Urinary bladder (tissue), 4 donors: ENCODE measurements around the gene IGFALS. TPM values are rescaled to one million over a fixed set of nuclear protein-coding genes. Genes with fewer than 3 reads are reported as not detected.

Experiments
- DNase-seq: peaks from one replicate; pipeline ENCODE4 v3.0.0-alpha.2; 2015; ENCODE audit errors: extremely low spot score
- H3K27ac ChIP-seq: one replicate; pipeline ENCODE4 v1.5.1; 2013; ENCODE audit warnings: low read depth, mild to moderate bottlenecking, moderate library complexity
- H3K36me3 ChIP-seq: one replicate; pipeline ENCODE4 v1.6.1; 2013; ENCODE audit warnings: mild to moderate bottlenecking, moderate library complexity; ENCODE audit not compliant: insufficient read depth
- H3K4me1 ChIP-seq: one replicate; pipeline ENCODE4 v1.6.1; 2013; ENCODE audit warnings: mild to moderate bottlenecking, moderate library complexity; ENCODE audit not compliant: insufficient read depth
- H3K4me3 ChIP-seq: one replicate; pipeline ENCODE4 v1.5.1; 2013; ENCODE audit warnings: low read depth, low read length
- WGBS: extraction: QIAGEN DNeasy Blood & Tissue Kit; methylation state at CpG from one replicate; pipeline ENCODE4 v1.1.7; 2013; 5-methylcytosine and 5-hydroxymethylcytosine counted together
- polyA plus RNA-seq: library from polyadenylated mRNA; stranded (reverse); fragments of 200-250 nt; gene quantifications from one replicate; pipeline ENCODE4 v1.2.3, GENCODE V29; 2013
- total RNA-seq: library from RNA; depleted of rRNA; stranded (reverse); fragments of >200 nt; gene quantifications from one replicate; pipeline ENCODE4 v1.2.3, GENCODE V29; 2014
- donor health status: healthy with polysubstance abuse.
- donor health status: healthy.

Gene IGFALS
- total and polyA plus RNA-seq, 2 donors, result 0.11 to 0.22 TPM

DNA sequence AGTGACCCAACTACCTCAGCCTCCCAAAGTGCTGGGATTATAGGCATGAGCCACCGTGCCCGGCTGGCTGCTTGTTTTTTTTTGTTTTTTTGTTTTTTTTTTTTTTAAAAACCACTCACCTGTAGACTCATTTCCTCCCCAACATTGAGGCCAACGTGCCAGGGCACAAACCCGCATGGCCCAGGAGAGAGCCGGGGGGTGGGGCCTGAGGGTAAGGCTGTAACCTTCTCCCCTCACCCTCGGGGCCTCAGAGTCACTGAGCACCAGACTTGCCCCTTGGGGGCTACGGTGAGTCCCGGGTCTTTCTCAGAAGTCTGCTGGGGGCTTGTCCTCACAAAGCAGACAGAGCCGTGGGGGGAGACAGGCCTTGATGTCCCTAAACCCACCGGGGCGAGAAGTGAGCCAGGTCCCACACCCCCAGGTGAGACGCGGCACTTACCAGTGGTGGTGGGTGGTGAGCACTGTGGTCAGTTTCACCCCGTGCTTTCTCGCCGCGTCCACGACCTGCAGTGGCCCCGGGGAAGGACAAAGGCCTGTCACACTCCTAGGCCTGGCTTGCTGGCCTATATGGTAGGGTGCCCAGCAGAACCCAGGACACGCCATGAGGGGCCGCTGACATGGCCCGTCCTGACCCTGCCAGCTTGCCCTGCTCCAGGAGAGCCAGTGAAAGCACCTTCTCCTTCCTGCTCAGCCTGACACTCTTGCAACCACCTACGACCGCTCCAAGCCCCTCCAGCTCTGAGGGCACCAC is 28.5 kb upstream of the IGFALS start:
- H3K4me1 ChIP-seq, result no peaks in the 10 kb centered on the region
- peaks cover 2% of the 10 kb centered on the region for H3K36me3 ChIP-seq
- no peak overlapping the region for H3K27ac ChIP-seq
- 93% methylated on average over 24 of the region's 24 CpGs for WGBS
- DNase-seq, result no peak
- H3K4me3 ChIP-seq, result no peak overlapping the region

- 89% methylated on average over 12 of the region's 12 CpGs for WGBS
- Histone ChIP-seq H3K36me3 (peaks cover 8% of the 10 kb centered on the region), H3K27ac (no peak overlapping the region), H3K4me1 (no peaks in the 10 kb centered on the region), H3K4me3 (no peak overlapping the region)
- no peak for DNase-seq
Observed at GRCh38 chr16:1820946-1821290, 27.4 kb upstream of the IGFALS start.

GRCh38 chr16:1820096-1820945 is 26.8 kb upstream of the IGFALS start:
- WGBS, result 91% methylated on average over 25 of the region's 25 CpGs
- Histone ChIP-seq H3K4me3 (no peak overlapping the region), H3K27ac (no peak overlapping the region), H3K36me3 (peaks cover 8% of the 10 kb centered on the region), H3K4me1 (no peaks in the 10 kb centered on the region)
- DNase-seq, result no peak

DNA sequence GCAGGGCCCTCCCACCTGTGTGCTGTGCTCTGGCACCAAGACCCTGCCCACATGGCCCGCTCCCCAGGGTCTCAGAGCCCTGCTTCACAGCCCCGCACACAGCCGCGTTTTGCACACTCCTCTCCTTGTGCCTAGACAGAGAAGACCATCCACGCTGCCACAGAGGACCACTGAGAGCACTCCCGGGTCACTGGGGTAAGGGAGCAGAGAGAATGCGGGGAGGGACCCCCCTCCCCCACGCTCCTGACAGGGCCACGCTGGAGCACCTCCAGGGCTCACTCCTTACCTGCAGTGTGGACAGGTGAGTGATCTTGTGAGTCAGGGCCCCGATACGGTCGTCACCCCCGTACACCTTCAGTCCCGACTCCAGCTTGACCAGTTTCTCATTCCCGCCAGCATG is 26.1 kb upstream of the IGFALS start:
- 95% methylated on average over 15 of the region's 15 CpGs for WGBS
- Histone ChIP-seq H3K36me3 (peaks cover 8% of the 10 kb centered on the region), H3K4me3 (no peak overlapping the region), H3K27ac (no peak overlapping the region), H3K4me1 (no peaks in the 10 kb centered on the region)
- no peak for DNase-seq

DNA sequence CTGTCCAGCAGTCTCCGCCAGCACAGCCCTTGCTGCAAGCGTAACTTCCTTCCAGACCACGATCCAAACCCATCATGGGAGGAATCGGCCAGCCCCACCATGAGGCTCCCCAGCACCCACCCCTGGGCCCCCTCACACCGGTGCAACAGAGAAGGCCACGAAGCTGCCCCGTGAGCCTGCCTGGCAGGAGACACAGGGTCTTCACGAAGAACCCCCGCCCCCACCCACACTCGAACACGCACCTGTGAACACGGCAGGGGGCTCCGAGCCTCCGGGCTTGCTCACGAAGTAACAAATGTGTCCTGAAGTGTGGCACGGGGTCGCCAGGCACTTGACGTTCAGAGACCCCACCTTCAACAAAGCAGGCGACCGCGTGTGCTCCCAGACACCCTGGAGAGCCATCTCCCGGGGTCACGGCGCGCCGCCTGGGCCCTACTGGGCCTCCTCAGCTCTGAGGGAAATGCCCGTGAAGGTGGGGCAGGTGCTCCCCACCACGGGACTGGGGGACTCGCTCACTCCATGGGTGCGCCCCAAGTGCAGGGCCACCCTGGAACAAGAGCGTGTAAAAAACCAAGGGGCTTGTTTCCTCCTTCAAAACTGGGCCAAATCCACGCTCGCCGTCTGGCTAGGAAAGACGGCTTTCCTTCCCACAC is 25.5 kb upstream of the IGFALS start:
- Histone ChIP-seq H3K36me3 (peaks cover 8% of the 10 kb centered on the region), H3K27ac (no peak overlapping the region)

GRCh38 chr16:1818204-1818872 is 24.8 kb upstream of the IGFALS start:
- 95% methylated on average over 27 of the region's 27 CpGs for WGBS
- DNase-seq, result no peak
- peaks cover 8% of the 10 kb centered on the region for H3K36me3 ChIP-seq

More for the DNA sequence above, 25.5 kb upstream of the IGFALS start:
- WGBS, result 96% methylated on average over 35 of the region's 35 CpGs
- Histone ChIP-seq H3K4me3 (no peak overlapping the region), H3K4me1 (no peaks in the 10 kb centered on the region)
- no peak for DNase-seq

GRCh38 chr16:1817716-1818115 is 24.2 kb upstream of the IGFALS start:
- 92% methylated on average over 17 of the region's 17 CpGs for WGBS
- no peak overlapping the region for H3K27ac ChIP-seq
- peaks cover 8% of the 10 kb centered on the region for H3K36me3 ChIP-seq
- no peak for DNase-seq
- H3K4me3 ChIP-seq, result no peak overlapping the region
- no peaks in the 10 kb centered on the region for H3K4me1 ChIP-seq

More at GRCh38 chr16:1818204-1818872, 24.8 kb upstream of the IGFALS start:
- H3K4me3 ChIP-seq, result no peak overlapping the region
- H3K27ac ChIP-seq, result no peak overlapping the region
- H3K4me1 ChIP-seq, result no peaks in the 10 kb centered on the region

DNA sequence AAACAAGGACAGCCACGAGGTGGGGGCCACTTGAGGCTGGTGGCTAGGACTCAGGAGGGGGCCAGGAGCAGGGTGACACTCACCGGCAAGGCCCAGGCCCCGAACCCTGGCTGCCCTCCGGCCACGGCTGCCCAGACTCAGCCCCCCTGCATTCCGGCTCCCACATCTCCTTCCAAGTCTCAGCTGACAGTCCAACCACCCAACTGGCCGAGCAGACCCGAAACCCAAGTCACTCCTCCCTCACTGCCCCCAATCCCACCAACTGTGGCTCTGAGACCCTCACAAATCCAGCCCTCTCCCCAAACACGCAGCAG is 23.7 kb upstream of the IGFALS start:
- no peak overlapping the region for H3K4me3 ChIP-seq
- WGBS, result 95% methylated on average over 9 of the region's 9 CpGs
- no peak for DNase-seq
- no peak overlapping the region for H3K27ac ChIP-seq
- no peaks in the 10 kb centered on the region for H3K4me1 ChIP-seq
- H3K36me3 ChIP-seq, result peaks cover 8% of the 10 kb centered on the region

DNA sequence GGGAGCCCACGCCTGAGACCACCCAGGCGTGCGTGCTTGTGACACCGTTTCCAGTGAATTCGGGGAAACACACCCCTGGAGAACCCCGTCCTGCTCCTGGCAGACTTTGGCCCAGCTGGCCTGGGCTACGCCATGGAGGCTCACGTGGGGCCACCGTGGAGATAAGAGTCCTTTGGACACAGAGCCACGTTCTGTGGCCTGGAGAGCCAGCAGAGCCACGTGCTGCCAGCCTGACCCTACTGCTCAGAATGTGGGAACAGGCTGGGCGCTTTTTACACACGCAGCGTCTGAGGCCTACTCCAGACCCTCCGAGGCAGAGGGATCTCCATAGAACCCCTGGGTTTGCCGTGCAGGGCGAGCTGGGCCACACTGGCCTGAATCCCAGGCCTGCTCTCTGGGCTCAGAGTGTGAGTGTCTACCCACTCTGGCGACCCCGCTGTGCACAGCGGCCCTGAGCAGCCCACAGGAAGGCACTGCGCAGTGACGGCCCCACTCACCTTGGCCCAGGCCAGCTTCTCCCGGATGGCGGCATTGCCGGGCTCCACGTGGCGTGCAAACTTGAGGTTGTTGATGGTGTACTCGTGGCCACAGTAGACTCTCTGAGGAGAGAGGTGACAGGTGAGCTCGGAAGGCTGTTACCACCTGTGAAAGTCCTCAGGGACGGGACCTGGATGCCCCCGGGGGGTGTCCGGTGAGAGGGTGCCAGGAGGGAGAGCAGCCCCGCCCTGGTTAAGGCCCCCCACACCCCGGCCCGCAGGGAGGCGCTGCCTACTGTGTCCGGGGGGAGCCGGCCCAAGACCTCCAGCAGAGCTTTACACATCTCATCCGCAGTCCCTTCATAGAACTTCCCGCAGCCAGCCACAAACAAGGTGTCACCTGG is 23.1 kb upstream of the IGFALS start:
- Histone ChIP-seq H3K4me3 (no peak overlapping the region), H3K27ac (no peak overlapping the region), H3K4me1 (no peaks in the 10 kb centered on the region), H3K36me3 (peaks cover 8% of the 10 kb centered on the region)
- 95% methylated on average over 40 of the region's 40 CpGs for WGBS
- DNase-seq, result no peak

DNA sequence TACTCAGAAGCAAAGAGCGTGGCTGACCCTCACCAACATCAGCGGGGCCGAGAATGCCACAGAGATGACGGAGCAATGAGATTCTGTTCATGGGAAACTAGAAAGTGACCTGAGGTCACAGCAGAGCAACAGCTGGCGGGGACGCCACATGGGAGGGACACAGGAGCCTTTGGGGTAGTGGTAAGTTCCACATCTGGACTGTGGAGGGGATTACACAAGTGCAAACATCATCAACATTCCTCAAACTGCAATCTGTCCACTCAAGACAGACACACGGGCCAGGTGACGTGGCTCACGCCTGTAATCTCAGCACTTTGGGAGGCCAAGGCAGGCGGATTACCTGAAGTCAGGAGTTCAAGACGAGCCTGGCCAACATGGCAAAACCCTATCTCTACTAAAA is 22.0 kb upstream of the IGFALS start:
- peaks cover 8% of the 10 kb centered on the region for H3K36me3 ChIP-seq
- no peak overlapping the region for H3K4me3 ChIP-seq
- DNase-seq, result no peak
- no peak overlapping the region for H3K27ac ChIP-seq
- no peaks in the 10 kb centered on the region for H3K4me1 ChIP-seq
- 91% methylated on average over 11 of the region's 11 CpGs for WGBS

GRCh38 chr16:1812732-1813163 is 19.2 kb upstream of the IGFALS start:
- peak; percentile 25 for DNase-seq
- H3K27ac ChIP-seq, result no peak overlapping the region
- no peak overlapping the region for H3K4me3 ChIP-seq
- no peaks in the 10 kb centered on the region for H3K4me1 ChIP-seq
- H3K36me3 ChIP-seq, result peaks cover 6% of the 10 kb centered on the region
- 12% methylated on average over 17 of the region's 17 CpGs for WGBS

DNA sequence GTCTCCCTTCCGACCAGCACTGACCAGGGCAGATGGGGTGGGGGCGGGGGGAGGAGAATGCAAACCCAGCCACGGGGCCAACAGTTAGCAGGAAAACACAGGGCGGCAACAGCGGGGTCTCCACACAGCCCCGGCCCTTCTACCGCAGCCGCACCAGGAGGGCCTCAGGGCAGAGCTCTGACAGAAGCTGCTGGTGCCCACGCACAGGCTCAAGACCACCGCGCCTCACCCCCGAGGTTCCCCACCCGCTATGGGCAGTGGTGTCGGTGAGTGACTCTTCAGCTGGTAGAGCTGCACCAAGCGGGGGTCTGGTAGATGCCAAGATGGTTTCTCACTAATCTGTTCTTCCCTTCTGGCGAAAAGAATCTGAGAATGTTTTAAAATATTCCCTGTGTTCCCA is 17.0 kb upstream of the IGFALS start:
- no peak overlapping the region for H3K4me3 ChIP-seq
- WGBS, result 93% methylated on average over 16 of the region's 16 CpGs
- no peak for DNase-seq
- H3K4me1 ChIP-seq, result no peaks in the 10 kb centered on the region
- no peak overlapping the region for H3K27ac ChIP-seq
- H3K36me3 ChIP-seq, result no peaks in the 10 kb centered on the region

GRCh38 chr16:1810106-1810505 is 16.6 kb upstream of the IGFALS start:
- Histone ChIP-seq H3K4me1 (no peaks in the 10 kb centered on the region), H3K36me3 (no peaks in the 10 kb centered on the region), H3K27ac (no peak overlapping the region), H3K4me3 (no peak overlapping the region)
- 93% methylated on average over 16 of the region's 16 CpGs for WGBS
- DNase-seq, result no peak
